ENCODE results near the gene IRX3.

Gene IRX3

DNA sequence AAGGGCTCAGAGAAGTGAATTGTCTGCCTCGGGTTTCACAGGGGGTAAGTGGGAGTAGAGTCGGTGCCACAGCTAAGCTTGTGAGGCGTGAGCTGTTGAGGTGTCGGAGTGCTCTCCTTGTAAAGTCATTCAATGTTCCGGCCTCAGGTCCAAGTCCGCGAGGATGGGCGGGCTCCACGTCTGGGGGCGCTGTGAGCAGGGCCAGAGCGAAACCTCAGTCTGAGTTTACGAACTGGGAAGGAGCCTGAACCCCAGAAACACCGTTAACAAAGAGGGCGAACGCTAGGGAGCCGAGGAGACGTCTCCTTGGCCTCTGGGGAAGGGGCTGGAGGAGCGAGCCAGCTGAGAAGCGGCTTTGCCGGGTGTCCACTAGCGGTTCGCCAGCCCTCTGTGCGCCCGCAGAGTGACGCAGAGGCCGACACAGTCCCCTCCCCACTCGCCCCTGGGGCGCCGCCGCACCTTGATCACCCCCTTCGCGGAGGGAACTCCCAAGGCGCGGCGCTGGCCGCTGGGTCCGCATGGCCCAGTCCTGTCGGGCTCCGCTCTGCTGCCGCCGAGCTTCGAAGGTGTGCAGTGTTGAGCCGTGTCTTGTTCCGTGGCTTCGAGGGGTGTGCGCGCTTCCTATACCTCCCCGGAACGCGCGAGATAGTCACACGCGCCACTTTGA, 4.9 kb downstream of the IRX3 start:
- TF ChIP-seq, protein P1, sequence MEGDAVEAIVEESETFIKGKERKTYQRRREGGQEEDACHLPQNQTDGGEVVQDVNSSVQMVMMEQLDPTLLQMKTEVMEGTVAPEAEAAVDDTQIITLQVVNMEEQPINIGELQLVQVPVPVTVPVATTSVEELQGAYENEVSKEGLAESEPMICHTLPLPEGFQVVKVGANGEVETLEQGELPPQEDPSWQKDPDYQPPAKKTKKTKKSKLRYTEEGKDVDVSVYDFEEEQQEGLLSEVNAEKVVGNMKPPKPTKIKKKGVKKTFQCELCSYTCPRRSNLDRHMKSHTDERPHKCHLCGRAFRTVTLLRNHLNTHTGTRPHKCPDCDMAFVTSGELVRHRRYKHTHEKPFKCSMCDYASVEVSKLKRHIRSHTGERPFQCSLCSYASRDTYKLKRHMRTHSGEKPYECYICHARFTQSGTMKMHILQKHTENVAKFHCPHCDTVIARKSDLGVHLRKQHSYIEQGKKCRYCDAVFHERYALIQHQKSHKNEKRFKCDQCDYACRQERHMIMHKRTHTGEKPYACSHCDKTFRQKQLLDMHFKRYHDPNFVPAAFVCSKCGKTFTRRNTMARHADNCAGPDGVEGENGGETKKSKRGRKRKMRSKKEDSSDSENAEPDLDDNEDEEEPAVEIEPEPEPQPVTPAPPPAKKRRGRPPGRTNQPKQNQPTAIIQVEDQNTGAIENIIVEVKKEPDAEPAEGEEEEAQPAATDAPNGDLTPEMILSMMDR (IDR thresholded peaks at IDR 0.05; ENCODE audit: extremely low read depth, missing control alignments): no peak
- no peak for DNase-seq (ENCODE audit: low spot score)

DNA sequence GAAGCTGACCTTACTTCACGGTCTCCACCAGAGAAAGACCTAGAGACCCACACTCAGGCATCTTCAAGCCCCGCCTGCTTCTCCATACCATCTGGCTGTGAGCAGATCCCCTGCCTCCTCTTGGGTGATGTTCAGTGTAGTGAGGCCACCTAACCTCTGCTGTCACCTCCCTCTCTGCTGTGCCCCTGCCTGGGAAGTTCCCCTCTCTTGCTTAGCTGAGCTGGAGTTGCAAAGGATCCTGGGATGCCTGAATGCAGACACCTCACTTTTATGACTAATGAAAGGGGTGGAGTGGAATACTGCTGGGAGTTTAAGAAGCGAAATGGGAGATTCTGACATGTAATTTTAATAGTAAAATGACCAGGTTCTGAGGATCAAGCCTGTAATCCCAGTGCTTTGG, 5.8 kb downstream of the IRX3 start:
- TF ChIP-seq, protein P1 (IDR thresholded peaks at IDR 0.05; ENCODE audit: extremely low read depth, missing control alignments): no peak
- DNase-seq (ENCODE audit: low spot score): no peak

DNA sequence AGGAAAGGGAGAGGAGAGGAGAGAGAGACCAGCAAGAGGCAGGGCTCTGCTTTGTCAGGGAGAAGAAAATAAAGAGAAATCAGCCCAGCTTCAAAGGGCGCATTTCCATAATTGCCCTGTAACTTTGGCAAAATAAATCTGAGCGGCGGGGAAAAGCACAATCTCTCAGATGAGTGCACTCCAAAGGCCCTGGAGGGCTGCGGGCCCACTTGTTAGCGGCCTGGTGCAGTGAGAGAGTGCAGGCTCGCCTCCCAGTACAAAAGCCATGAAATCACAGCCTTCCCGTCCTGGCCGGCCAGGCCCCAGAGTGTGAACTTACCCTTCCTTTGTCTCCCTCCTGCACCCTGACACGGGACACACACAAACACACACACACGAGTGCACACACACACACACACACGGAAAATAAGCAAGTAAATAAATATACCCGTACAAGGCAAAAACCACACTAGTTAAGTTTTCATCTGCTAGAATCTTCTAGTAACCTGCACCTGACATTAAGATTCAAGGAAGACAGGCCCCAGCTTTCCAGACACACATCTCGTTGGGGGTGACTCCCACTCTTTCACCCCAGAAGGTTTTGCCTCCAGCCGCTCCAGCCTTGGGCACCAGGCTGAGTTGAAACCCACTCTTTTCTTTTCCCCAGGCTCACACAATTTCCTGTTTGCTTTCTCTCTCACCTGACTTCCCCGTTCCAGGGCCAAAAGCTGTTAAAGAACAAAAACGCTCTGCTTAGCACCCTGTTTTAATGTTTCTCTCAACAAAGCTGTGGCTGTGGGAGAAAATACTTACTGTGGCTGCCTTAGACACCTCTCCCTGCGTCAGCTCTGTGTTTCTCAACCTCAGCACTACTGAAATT, 8.5 kb downstream of the IRX3 start:
- no peak for DNase-seq (ENCODE audit: low spot score)
- TF ChIP-seq, protein P1 (IDR thresholded peaks at IDR 0.05; ENCODE audit: extremely low read depth, missing control alignments): no peak

DNA sequence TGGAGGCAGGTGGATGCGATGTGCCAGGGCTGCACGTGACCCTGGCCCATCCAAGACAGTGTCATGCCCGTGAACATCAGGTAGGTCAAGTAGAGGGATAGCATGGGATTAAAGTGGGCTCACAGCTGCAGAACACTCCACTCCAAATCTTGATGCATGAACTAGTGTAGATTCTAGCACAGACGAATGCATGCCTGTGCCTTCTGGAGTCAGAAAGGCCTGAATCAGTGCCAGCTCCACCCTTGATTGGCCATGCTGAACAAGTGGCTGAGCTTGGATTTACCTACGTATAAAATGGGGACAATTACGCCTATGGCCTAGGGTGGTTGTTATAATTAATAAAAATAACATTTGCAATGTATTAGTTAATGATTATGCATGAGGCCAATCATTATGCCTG, 10.6 kb downstream of the IRX3 start:
- no peak for DNase-seq (ENCODE audit: low spot score)
- TF ChIP-seq, protein P1 (IDR thresholded peaks at IDR 0.05; ENCODE audit: extremely low read depth, missing control alignments): no peak

DNA sequence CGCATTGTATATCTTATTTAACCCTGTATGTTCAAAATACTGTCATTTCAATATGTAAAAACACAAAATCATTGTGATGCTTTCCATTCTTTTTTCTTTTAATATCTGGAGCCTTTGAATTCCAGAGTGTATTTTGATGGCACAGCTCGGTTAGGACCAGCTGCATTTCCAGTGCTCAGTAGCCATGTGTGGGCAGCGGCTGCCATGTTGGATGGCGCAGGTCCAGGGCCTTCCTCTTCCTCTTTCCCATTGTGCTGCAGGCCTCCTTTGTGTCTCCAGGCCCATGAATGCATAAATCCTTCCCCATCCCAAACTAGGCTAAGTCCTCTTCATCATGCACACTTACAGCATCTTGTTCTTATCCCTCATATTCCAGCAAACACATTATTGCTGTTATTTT, 13.0 kb downstream of the IRX3 start:
- TF ChIP-seq, protein P1 (IDR thresholded peaks at IDR 0.05; ENCODE audit: extremely low read depth, missing control alignments): no peak
- no peak for DNase-seq (ENCODE audit: low spot score)

DNA sequence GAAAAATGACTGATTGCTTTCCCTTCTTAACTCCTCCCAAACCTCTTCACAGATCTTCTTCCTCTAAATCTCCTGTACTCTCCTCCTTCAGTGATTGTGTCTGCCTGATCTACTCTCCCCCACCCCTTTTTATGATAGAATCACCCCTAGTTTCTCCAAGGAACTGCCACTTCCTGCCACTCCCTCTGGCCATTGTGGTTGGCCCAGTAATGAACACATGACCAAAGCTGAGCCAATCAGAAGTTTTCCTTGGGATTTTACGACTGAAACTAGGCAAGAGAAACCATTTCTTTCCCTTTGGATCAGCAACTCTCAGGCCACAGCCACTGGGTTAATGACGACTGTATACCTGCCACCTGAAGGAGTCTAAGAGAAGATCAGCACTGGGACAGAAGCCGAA, 15.9 kb downstream of the IRX3 start:
- no peak for DNase-seq (ENCODE audit: low spot score)
- TF ChIP-seq, protein P1 (IDR thresholded peaks at IDR 0.05; ENCODE audit: extremely low read depth, missing control alignments): no peak

DNA sequence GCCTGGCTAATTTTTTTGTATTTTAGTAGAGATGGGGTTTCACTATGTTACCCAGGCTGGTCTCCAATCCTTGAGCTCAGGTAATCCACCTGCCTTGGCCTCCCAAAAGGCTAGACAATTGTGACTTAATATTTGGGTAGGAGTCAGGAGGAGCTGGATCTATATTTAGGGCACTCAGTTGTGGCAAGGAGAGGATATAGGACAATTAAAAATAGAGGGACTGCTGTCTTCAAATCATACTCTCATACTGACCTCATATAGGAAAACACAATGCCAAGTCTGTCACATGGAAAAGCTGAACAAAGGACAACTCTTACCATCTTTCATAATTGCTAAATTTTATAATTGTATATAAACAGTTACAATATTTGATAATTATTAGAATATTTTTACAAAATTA, 17.1 kb downstream of the IRX3 start:
- TF ChIP-seq, protein P1 (IDR thresholded peaks at IDR 0.05; ENCODE audit: extremely low read depth, missing control alignments): no peak
- no peak for DNase-seq (ENCODE audit: low spot score)

Data from GM20000 (cell line).